HepG2 (cell line): ENCODE data around the gene PAPSS2. TPM values are rescaled to one million over a fixed set of nuclear protein-coding genes. Genes with fewer than 3 reads are reported as not detected.

Experiments used
- ATAC-seq: fragments of 200-7000 bp; cut with Tn5 transposase; 3 replicates; pipeline ENCODE4 v1.9.1; 2020; ENCODE audit warnings: mild to moderate bottlenecking, moderate library complexity
- BruUV-seq: library from RNA; stranded (reverse); fragments of 400-500 nt; replicated peaks from 2 replicates; lab custom pipeline; 2021; lab: Mats Ljungman, UMichigan
- CTCF ChIA-PET: fragments of 300-600 bp; formaldehyde crosslinking; extraction: SDS; loops from one replicate; lab custom pipeline; 2021; ENCODE audit warnings: low total read pairs, inconsistent platforms, low intra/inter-chr PET ratio; lab: Yijun Ruan, JAX
- POLR2A ChIA-PET: fragments of 350-600 bp; sonication (Branson Sonifier 250); formaldehyde crosslinking; loops from one replicate; lab custom pipeline; 2020; ENCODE audit warnings: antibody characterized with exemption, inconsistent platforms; lab: Yijun Ruan, JAX
- DNase-seq: peaks from one replicate; pipeline ENCODE4 v3.0.0-alpha.2; 2015; ENCODE audit warnings: low spot score
- FAIRE-seq: peaks from 3 replicates; lab custom pipeline; 2011; peaks lifted over from hg19 to GRCh38; lab: Jason Lieb, UNC
- H2AFZ ChIP-seq: one replicate; pipeline ENCODE4 v1.6.1; 2011; ENCODE audit warnings: low read length, inconsistent platforms
- H3K27ac ChIP-seq: fragments of 300-600 bp; 3 replicates; pipeline ENCODE4 v1.8.0; 2011; ENCODE audit warnings: mixed run types, mild to moderate bottlenecking, mixed read lengths, low read length, inconsistent platforms; ENCODE audit not compliant: insufficient read depth; ENCODE audit errors: extremely low read length
- H3K27me3 ChIP-seq, 2 experiments: fragments of 200-600 bp in 1 of 2; 2 replicates in 1 of 2; 3 replicates in 1 of 2; pipeline versions ENCODE4 v1.6.0 to v1.8.0; 2011; ENCODE audit warnings: low read length in 2 of 2, mild to moderate bottlenecking in 2 of 2, moderate library complexity in 2 of 2, inconsistent platforms in 1 of 2; ENCODE audit not compliant: insufficient read depth in 2 of 2, control insufficient read depth in 1 of 2
- H3K36me3 ChIP-seq, 2 experiments: fragments of 200-600 bp in 1 of 2; replicated peaks in 1 of 2; 2 replicates in 1 of 2; 3 replicates in 1 of 2; pipeline versions ENCODE4 v1.5.1 to v1.8.0; 2011; ENCODE audit warnings: low read length in 2 of 2, inconsistent platforms in 1 of 2; ENCODE audit not compliant: insufficient read depth in 2 of 2, control insufficient read depth in 1 of 2
- H3K4me1 ChIP-seq: 2 replicates; pipeline ENCODE4 v1.5.1; 2012; ENCODE audit warnings: low read length, inconsistent platforms; ENCODE audit not compliant: insufficient read depth
- H3K4me2 ChIP-seq: 2 replicates; pipeline ENCODE4 v1.6.0; 2011; ENCODE audit warnings: low read depth, low read length, inconsistent platforms
- H3K4me3 ChIP-seq, 3 experiments: fragments of 200-600 bp in 1 of 3; sonication (generic), shearing (Covaris generic) in 1 of 3; replicated peaks in 1 of 3; 2 replicates each; pipeline ENCODE4 v1.5.1; 2011 to 2016; ENCODE audit warnings: low read length in 3 of 3, inconsistent platforms in 2 of 3, low read depth in 2 of 3, mild to moderate bottlenecking in 2 of 3, control low read depth in 1 of 3, mixed read lengths in 1 of 3; ENCODE audit not compliant: insufficient read depth in 1 of 3
- H3K79me2 ChIP-seq: one replicate; pipeline ENCODE4 v1.6.1; 2011; ENCODE audit warnings: low read length, inconsistent platforms; ENCODE audit not compliant: insufficient read depth
- H3K9ac ChIP-seq: 2 replicates; pipeline ENCODE4 v1.6.0; 2011; ENCODE audit warnings: mild to moderate bottlenecking, low read depth, low read length, inconsistent platforms; ENCODE audit not compliant: insufficient read depth
- H3K9me3 ChIP-seq: 2 replicates; pipeline ENCODE4 v1.5.1; 2012; ENCODE audit warnings: mild to moderate bottlenecking, low read length
- H4K20me1 ChIP-seq: 2 replicates; pipeline ENCODE4 v1.6.0; 2011; ENCODE audit warnings: inconsistent platforms, mild to moderate bottlenecking, low read length, moderate library complexity; ENCODE audit not compliant: insufficient read depth
- FOSL1 ChIP-seq: sonication (generic); formaldehyde crosslinking; IDR thresholded peaks from 2 replicates; pipeline ENCODE4 v1.9.0; 2021; ENCODE audit warnings: missing genetic modification reagents, borderline replicate concordance
- FOXK2 ChIP-seq: fragments of 450-650 bp; IDR thresholded peaks from 2 replicates; pipeline ENCODE4 v1.6.1; 2016
- FOXO1 ChIP-seq: sonication (generic); formaldehyde crosslinking; IDR thresholded peaks from 2 replicates; pipeline ENCODE4 v1.4.0; 2020; ENCODE audit warnings: missing genetic modification reagents
- GFI1 ChIP-seq: sonication (generic); formaldehyde crosslinking; IDR thresholded peaks from 2 replicates; pipeline ENCODE4 v1.5.0; 2020; ENCODE audit warnings: missing genetic modification reagents, mild to moderate bottlenecking, borderline replicate concordance
- HOXD1 ChIP-seq: sonication (generic); formaldehyde crosslinking; IDR thresholded peaks from 2 replicates; pipeline ENCODE4 v1.5.0; 2020; ENCODE audit warnings: missing genetic modification reagents
- MAFF ChIP-seq: IDR thresholded peaks from 2 replicates; pipeline ENCODE4 v1.6.1; 2011; ENCODE audit warnings: low read depth, low read length, improper control_type of control experiment
- MAFK ChIP-seq, 2 experiments: IDR thresholded peaks in 1 of 2; conservative IDR thresholded peaks in 1 of 2; 2 replicates each; pipeline ENCODE4 v1.6.1; 2011; ENCODE audit warnings: improper control_type of control experiment in 2 of 2, low read length in 2 of 2
- MED1 ChIP-seq: sonication (generic); formaldehyde crosslinking; IDR thresholded peaks from 2 replicates; pipeline ENCODE4 v1.4.0; 2020; ENCODE audit warnings: missing genetic modification reagents
- NFE2L2 ChIP-seq: fragments of 150-350 bp; IDR thresholded peaks from 2 replicates; pipeline ENCODE4 v1.6.1; 2014; ENCODE audit warnings: low read length
- NR2F6 ChIP-seq, 2 experiments: IDR thresholded peaks; 2 replicates each; pipeline ENCODE4 v1.6.1; 2016; ENCODE audit warnings: antibody characterized with exemption in 1 of 2, mild to moderate bottlenecking in 1 of 2
- PAWR ChIP-seq: sonication (generic); formaldehyde crosslinking; IDR thresholded peaks from 2 replicates; pipeline ENCODE4 v1.4.0; 2020; ENCODE audit warnings: missing genetic modification reagents, mild to moderate bottlenecking, borderline replicate concordance
- SATB2 ChIP-seq: sonication (generic); formaldehyde crosslinking; IDR thresholded peaks from 2 replicates; pipeline ENCODE4 v1.5.0; 2020; ENCODE audit warnings: missing genetic modification reagents
- ZNF264 ChIP-seq: sonication (generic); formaldehyde crosslinking; IDR thresholded peaks from 2 replicates; pipeline ENCODE4 v1.4.0; 2020; ENCODE audit warnings: missing genetic modification reagents
- ZNF329 ChIP-seq: sonication (generic); formaldehyde crosslinking; IDR thresholded peaks from 2 replicates; pipeline ENCODE4 v1.9.0; 2021; ENCODE audit warnings: low read depth, mild to moderate bottlenecking, missing genetic modification reagents
- whole genome bisulfite sequencing: methylation state at CpG from one replicate; pipeline ENCODE4 v1.1.6; 2017; ENCODE audit warnings: low lambda C conversion rate; 5-methylcytosine and 5-hydroxymethylcytosine counted together
- in situ Hi-C: cut with HindIII; loops from 2 replicates; pipeline ENCODE4 v1.10.0; 2017; ENCODE audit warnings: low pct_unique_long_range_greater_than_20kb; ENCODE audit not compliant: extremely low pct_ligation_motif_present
- intact Hi-C: fragments of 100-400 bp; cut with micrococcal nuclease; formaldehyde crosslinking; loops from one replicate; pipeline ENCODE4 v1.10.0; 2022; ENCODE audit not compliant: unreplicated experiment
- polyA plus RNA-seq, 8 experiments: library from polyadenylated mRNA; depleted of rRNA in 3 of 8; stranded (reverse) in 7 of 8; unstranded in 1 of 8; fragments of >200 nt; fragmentation: Illumina TruSeq in 4 of 8; extraction: Trizol in 4 of 8; gene quantifications; 2 replicates each; pipeline versions ENCODE4 v1.2.1 to v1.2.3, GENCODE V29; 2011 to 2016; ENCODE audit warnings: low read depth in 4 of 8, missing spikeins in 1 of 8, mixed read lengths in 1 of 8; ENCODE audit not compliant: insufficient read depth in 1 of 8
- total RNA-seq, 5 experiments: library from RNA; depleted of rRNA; stranded (reverse); fragments of >200 nt; fragmentation: Illumina TruSeq; extraction: Trizol; gene quantifications; 2 replicates each; pipeline ENCODE4 v1.2.3, GENCODE V29; 2016; ENCODE audit warnings: low read depth in 1 of 5
- TF ChIP-seq, protein P1 (sequence below): IDR thresholded peaks from 2 replicates; pipeline ENCODE4 v1.6.1; 2012; ENCODE audit warnings: low read depth, low read length, improper control_type of control experiment
- TF ChIP-seq, protein P2 (sequence below): sonication (generic); formaldehyde crosslinking; IDR thresholded peaks from 2 replicates; pipeline ENCODE4 v1.9.0; 2022; ENCODE audit warnings: missing genetic modification reagents, mild to moderate bottlenecking, borderline replicate concordance

The PAPSS2 gene
- total and polyA plus RNA-seq, 2 of the 13 experiments (the other 11 are each of a cell fraction or from before 2014, with no cell fraction given): 0.11 to 0.12 TPM

DNA sequence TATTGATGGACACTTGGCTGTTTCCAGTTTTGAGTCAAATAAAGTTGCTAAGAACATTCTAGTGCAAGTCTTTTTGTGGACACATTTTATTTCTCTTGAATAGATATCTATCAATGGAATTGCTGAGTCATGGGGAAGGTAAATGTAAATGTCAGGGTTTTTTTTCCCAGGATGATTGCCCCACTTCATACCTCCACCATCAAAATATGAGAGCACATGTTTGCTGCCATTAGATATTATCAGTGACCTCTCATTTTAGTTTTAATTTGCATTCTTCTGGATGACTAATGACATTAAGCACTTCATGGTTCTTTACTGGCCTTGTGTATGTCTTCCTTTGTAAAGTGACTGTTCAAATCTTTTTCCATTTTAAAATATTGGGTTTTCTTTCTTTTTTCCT lies 45.7 kb downstream of the PAPSS2 start:
- ChIA-PET CTCF (no interaction called here), POLR2A (no interaction called here)
- no peaks in the 10 kb centered on the region for H3K9me3 ChIP-seq
- DNase-seq (no peak), ATAC-seq (no peak)
- H2AFZ ChIP-seq: no peak overlapping the region
- H3K4me2 ChIP-seq: no peak overlapping the region
- 0 out of 5 replicates have a peak, but pooled peaks cover 0 to 5% of the 10 kb centered on the region in 2 experiments for H3K27me3 ChIP-seq
- peaks cover 23% of the 10 kb centered on the region for H3K4me1 ChIP-seq
- no peaks in the 10 kb centered on the region for H4K20me1 ChIP-seq
- H3K4me3 ChIP-seq: no peak overlapping the region
- no peak overlapping the region for H3K27ac ChIP-seq
- peak; percentile 75 to 81 for TF ChIP-seq MAFK (conservative IDR thresholded peaks at IDR 0.05 in 1 of 2, IDR thresholded peaks at IDR 0.05 in 1 of 2; ENCODE audit: low read length in 2 of 2)
- no peak for TF ChIP-seq ZNF329 (CRISPR knock-in tag)
- TF ChIP-seq MAFF: peak; percentile 73
- no peak for TF ChIP-seq HOXD1
- TF ChIP-seq FOXO1 (CRISPR knock-in tag): no peak
- TF ChIP-seq FOSL1: no peak
- peak; percentile 84 for TF ChIP-seq NFE2L2
- TF ChIP-seq, protein P1, sequence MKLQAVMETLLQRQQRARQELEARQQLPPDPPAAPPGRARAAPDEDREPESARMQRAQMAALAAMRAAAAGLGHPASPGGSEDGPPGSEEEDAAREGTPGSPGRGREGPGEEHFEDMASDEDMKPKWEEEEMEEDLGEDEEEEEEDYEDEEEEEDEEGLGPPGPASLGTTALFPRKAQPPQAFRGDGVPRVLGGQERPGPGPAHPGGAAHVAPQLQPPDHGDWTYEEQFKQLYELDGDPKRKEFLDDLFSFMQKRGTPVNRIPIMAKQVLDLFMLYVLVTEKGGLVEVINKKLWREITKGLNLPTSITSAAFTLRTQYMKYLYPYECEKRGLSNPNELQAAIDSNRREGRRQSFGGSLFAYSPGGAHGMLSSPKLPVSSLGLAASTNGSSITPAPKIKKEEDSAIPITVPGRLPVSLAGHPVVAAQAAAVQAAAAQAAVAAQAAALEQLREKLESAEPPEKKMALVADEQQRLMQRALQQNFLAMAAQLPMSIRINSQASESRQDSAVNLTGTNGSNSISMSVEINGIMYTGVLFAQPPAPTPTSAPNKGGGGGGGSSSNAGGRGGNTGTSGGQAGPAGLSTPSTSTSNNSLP: no peak
- TF ChIP-seq, all 625 proteins: peak for 3
- no peak for FAIRE-seq
- intact Hi-C loops (no loop called here), in situ Hi-C loops (no loop called here)
- no peaks in the 10 kb centered on the region for H3K79me2 ChIP-seq
- H3K9ac ChIP-seq: no peak overlapping the region
- no TSS peak for BruUV-seq
- H3K36me3 ChIP-seq: no peaks in the 10 kb centered on the region

DNA sequence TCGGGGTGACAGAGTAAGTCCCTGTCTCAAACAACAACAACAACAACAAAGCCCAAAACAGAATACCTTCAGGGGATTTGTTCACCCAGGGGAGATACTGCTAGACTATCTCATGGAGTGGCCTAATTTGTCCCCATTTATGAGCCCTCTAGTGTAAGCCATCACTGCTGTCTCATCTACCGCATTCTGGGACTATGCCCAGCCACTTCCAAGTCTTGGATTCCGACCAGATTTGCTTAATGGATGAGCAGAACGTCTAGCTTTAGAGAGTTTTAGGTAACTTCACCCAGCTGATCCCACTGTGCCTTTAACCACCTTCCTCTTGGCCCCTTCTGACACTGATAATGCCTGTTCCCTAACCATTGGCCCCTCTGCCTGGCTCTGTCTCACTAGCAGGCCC lies 47.1 kb downstream of the PAPSS2 start:
- H3K9ac ChIP-seq: no peak overlapping the region
- POLR2A ChIA-PET: no interaction called here
- no peak for FAIRE-seq
- no peak for DNase-seq
- WGBS: 16% methylated on average over 4 of the region's 4 CpGs
- no peak for ATAC-seq
- CTCF ChIA-PET: no interaction called here
- H2AFZ ChIP-seq: no peak overlapping the region
- no peak overlapping the region for H3K4me3 ChIP-seq
- no peak overlapping the region for H3K27ac ChIP-seq
- TF ChIP-seq ZNF264 (CRISPR knock-in tag) (no peak), PAWR (CRISPR knock-in tag) (no peak), GFI1 (CRISPR knock-in tag) (no peak), NR2F6 (IDR thresholded peaks at IDR 0.05) (no peak), NR2F6 (CRISPR knock-in tag; IDR thresholded peaks at IDR 0.05) (no peak), MED1 (CRISPR knock-in tag) (no peak), SATB2 (no peak), FOXK2 (no peak)
- TF ChIP-seq, protein P2, sequence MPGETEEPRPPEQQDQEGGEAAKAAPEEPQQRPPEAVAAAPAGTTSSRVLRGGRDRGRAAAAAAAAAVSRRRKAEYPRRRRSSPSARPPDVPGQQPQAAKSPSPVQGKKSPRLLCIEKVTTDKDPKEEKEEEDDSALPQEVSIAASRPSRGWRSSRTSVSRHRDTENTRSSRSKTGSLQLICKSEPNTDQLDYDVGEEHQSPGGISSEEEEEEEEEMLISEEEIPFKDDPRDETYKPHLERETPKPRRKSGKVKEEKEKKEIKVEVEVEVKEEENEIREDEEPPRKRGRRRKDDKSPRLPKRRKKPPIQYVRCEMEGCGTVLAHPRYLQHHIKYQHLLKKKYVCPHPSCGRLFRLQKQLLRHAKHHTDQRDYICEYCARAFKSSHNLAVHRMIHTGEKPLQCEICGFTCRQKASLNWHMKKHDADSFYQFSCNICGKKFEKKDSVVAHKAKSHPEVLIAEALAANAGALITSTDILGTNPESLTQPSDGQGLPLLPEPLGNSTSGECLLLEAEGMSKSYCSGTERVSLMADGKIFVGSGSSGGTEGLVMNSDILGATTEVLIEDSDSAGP (CRISPR knock-in tag): no peak
- H4K20me1 ChIP-seq: no peaks in the 10 kb centered on the region
- no peaks in the 10 kb centered on the region for H3K79me2 ChIP-seq
- no peaks in the 10 kb centered on the region for H3K9me3 ChIP-seq
- BruUV-seq: no TSS peak
- no peaks in the 10 kb centered on the region for H3K36me3 ChIP-seq
- peaks cover 16% of the 10 kb centered on the region for H3K4me1 ChIP-seq
- 0 out of 5 replicates have a peak, but pooled peaks cover 0 to 5% of the 10 kb centered on the region in 2 experiments for H3K27me3 ChIP-seq
- intact Hi-C loops (no loop called here), in situ Hi-C loops (no loop called here)
- H3K4me2 ChIP-seq: no peak overlapping the region
